Cardiac septum (tissue), 1 donor: ENCODE data around the gene MED29. TPM values are rescaled to one million over a fixed set of nuclear protein-coding genes. Genes with fewer than 3 reads are reported as not detected.
"Not testable (repeated sequence)": the region's sequence is repeated elsewhere in the genome, so short reads cannot be mapped to it uniquely, and the experiment has no call there.

Experiments used
- DNase-seq: peaks from one replicate; pipeline ENCODE4 v3.0.0-alpha.2; 2020; ENCODE audit warnings: low spot score
- intact Hi-C: fragments of 100-400 bp; cut with DNase I; formaldehyde crosslinking; loops from one replicate; pipeline ENCODE4 v1.14.0; 2022
- total RNA-seq: library from RNA; stranded (reverse); fragmentation: NEBNext Ultra II Directional; extraction: Animal tissue kit (Norgen Biotek cat#: 25700); gene quantifications from one replicate; pipeline ENCODE4 v1.2.1, GENCODE V29; 2021
- donor health status: DM: no; HTN: no; CAD: no.

The MED29 gene
- total RNA-seq, 1 donor from 2014 or later = 26.3 TPM

DNA sequence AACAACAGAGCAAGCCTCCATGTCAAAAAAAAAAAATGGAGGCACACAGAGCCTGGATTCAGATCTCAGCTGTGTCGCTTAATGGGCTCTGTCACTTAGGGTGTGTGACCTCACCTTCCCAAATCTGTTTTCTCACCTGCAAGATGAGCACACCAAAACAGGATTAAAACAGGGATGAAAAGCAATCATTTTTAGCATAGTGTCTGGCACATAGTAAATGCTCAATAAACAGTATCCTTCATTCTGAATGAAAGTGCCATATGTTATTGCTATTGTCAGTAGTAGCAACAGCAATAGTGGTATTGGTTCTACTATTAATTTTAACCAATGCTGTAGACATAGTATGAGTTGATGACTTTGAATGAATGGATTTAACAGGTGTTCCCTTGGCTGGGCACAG, 25.6 kb upstream of the MED29 start:
- DNase-seq = no peak
- intact Hi-C loops = no loop called here

DNA sequence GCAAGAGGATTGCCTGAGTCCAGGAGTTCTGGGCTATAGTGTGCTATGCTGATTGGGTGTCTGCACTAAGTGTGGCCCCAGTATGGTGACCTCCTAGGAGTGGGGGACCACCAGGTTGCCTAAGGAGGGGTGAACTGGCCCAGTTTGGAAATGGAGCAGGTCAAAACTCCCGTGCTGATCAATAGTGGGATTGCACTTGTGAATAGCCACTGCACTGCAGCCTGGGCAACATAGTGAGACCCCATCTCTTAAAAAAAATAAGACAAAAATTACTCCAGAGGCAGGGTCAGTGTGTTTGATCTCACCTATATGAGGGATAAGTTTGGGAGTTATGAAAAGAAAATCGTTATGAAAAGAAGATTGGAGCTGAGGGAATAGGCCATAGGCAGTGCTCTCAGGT, 22.0 kb upstream of the MED29 start:
- intact Hi-C loops = no loop called here
- no peak for DNase-seq

DNA sequence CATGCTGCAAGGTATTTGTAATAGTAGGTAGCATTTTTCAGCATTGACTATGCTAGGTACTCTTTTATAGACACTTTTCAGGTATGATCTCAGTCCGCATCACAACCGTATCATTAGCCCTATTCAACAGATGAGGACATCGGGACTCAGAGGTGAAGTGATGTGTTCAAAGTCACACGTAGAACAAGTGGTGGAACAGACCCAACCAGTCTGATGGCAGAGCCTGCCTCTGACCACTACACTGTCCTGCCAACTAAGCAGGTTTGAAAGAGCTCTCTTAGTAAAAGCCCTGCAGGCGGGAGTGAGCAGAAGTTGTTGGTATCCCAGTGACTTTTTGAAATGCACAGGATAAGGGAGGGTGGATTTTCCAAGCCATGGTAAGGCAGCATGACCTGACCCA, 20.4 kb upstream of the MED29 start:
- DNase-seq = no peak
- intact Hi-C loops = no loop called here

DNA sequence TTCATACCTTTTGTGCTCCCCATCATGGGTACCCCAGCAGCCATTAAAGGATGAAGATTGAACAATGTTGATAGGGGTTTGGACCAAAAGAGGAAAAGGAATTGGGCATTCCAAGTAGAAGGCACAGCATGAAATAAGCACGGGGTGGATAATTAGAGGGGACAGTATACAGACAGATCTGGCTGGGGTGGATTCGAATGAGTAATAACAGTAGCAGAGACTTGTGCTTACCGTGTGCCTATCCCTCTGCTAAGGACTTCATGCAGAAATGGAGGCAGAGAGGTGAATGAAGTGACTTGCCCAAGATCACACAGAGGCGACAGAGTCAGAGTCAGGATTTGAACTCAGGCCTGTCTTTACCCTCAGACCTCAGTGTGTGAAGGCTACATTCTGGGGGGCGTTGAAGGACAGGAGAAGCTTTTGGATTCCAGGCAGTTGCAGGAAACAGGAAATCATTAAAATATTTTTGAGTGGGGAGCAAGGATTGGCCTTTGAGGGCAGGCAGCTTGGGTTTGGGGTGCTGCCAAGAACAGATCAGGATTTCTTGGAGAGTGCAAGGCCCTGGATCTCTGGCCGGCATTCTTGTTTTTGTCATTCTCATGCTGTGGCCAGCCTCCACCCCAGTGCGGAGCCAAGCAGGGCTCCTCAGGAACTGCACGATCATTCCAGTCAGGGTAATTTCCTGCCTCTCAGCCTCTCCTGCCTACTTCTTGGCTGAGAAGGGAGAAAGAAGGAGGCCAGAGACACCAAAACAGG, 19.0 kb upstream of the MED29 start:
- intact Hi-C loops = loop anchor here (1.0 kb wide), 1 partner anchor 30 kb away; the partner anchor contains the start of gene SAMD4B
- DNase-seq = peak; percentile 80

DNA sequence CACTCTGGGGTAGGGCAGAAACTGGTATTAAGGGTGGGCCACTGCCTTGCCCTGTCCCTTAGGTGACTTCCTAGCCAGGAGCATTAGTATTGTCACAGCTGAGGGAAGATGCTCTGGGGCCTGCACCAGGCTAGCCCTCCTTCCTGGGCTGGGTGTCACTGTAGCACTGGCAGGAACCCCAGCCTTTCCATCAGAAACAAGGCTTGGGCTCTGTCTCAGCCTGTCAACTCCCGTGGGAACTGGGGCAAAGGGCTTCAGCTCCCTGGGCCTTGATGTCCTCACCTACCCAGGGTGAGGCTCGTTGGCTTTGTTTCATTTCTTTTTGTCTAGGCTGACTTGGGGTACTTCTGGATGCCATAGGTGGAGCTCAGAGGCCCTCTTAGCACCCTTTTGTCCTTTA, 18.2 kb upstream of the MED29 start:
- intact Hi-C loops = loop anchor here (1.0 kb wide), 1 partner anchor 31 kb away; the partner anchor contains the start of gene SAMD4B
- no peak for DNase-seq

DNA sequence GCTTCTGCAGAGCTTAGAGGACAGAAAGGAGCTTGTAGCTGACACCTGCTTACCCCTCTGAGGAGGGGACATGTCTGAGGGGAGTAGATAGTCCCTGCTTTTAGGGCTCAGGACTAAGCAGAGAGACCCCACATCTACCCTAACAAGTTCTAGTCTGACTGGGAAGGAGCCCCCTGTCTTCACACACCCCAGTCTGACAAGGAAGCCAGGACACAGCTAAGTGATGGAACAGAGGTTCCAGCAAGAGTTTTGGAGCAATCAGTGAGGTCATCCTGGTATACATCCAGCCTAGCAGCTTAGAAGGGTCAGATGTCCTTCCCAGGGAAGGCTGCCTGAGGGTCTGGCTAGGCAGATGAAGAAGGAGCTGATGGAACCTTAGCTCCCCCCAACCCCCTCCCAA, 15.2 kb upstream of the MED29 start:
- intact Hi-C loops = no loop called here
- DNase-seq = no peak

DNA sequence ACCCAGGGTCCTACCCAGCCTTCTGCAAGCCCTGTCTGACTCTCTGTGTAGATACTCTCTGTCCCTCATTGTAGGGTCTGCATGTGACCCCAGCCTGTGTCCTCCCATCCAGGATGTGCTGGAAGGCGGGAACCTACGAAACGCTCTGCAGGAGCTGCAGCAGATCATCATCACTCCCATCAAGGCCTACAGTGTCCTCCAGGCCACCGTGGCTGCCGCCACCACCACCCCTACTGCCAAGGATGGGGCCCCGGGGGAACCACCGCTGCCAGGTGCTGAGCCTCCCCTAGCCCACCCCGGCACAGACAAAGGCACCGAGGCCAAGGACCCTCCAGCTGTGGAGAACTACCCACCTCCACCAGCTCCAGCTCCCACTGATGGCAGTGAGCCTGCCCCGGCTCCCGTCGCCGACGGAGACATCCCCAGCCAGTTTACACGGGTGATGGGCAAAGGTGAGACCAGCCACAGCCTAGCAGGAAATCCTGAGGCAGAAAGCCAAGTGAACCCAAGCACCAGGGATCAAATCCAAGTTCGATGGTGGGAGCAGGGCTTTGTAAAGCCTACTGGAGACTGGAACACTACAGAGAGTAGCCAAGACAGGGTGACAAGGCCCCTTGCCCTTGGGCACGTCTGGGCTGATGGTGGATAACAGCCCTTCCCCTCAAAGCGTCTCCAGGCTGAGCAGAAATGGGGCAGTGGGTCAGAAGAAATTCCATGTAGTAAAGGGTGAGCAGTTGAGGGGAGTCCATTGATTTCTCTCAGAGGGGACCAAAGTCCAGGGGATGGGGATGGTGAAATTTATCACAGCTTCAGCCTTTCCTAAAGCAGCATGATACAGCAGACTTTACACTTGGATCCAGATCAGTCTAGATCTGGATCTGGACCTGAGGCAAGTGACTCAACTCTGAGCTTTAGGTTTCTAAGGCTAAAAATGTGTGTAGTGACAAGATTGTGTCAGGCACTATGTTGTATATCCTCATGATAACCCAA, 13.5 kb upstream of the MED29 start:
- no peak for DNase-seq
- intact Hi-C loops = no loop called here

DNA sequence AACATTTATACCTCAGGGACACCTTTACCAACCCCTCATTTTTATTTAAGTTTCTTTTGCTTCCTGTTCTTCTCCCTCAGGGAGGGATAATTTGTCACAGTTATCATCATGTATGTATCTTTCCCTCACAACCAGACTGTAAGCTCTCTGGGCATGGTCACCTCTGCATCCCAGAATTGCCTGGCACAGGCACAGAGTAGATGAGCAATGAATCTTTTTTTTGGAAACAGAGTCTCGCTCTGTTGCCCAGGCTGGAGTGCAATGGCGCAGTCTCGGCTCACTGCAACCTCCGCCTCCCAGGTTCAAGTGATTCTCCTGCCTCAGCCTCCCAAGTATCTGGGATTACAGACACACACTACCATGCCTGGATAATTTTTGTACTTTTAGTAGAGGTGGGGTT, 11.8 kb upstream of the MED29 start:
- DNase-seq, intact Hi-C loops: not testable (repeated sequence)

DNA sequence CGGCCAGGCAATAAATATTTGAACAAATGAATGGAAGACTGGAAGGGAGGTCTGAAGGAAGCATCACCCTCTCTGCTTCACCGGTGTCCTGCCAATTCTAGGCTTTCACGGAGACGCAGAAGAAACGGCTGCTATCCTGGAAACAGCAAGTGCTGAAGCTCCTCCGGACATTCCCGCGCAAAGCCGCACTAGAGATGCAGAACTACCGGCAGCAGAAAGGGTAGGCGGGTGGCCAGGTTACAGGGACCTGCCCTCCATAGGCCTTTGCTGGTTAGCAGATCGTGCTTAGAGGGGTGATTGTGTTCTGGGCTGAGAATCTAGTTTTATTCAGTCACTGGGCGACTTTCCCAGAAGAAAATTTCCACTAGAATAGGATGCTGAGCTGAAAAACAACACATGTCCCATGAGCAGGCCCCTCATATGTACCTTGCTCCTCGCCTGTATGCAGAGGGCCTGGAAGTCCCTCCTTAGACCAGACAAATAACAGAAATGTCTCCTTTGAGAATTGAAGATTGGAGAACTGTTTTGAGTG, 11.2 kb upstream of the MED29 start:
- intact Hi-C loops = no loop called here

DNA sequence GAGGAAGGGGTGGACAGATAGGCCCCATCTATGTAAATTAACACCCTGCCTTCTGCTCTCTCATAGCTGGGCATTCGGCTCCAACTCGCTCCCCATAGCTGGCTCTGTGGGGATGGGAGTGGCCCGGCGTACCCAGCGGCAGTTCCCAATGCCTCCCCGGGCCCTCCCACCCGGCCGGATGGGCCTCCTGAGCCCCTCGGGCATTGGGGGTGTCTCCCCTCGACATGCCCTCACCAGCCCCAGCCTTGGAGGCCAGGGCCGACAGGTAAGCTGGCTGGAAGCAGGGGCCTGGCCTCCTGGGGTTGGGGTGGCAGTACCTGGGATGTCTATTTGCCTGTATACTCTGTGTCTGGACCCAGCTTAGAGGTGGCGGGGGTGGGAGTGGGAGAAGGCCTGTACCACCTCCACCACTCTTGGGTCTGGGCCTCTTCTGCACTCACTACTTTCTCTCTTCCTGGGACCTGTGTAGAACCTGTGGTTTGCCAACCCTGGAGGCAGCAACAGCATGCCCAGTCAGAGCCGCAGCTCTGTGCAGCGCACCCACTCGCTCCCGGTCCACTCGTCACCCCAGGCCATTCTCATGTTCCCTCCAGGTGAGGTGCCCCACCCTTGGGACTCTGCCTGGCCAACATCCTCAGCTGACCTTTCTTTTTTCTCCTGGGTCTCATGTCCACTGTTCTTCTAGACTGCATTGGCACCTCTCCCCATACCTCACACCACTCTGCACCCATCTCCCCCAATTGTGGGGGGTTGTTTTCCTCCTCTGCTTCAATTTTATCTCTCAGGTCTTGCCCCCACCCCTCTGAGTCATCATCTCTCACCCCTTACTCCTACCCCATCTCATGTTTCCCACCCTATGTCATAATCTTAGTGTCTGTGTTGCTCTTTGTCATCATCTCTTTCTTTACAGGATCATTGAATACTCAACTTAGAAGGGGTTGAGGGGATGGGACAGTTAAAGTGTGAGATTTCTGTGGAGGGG, 10.4 kb upstream of the MED29 start:
- no peak for DNase-seq
- intact Hi-C loops = no loop called here

More for the DNA sequence above, 11.2 kb upstream of the MED29 start:
- DNase-seq = no peak

DNA sequence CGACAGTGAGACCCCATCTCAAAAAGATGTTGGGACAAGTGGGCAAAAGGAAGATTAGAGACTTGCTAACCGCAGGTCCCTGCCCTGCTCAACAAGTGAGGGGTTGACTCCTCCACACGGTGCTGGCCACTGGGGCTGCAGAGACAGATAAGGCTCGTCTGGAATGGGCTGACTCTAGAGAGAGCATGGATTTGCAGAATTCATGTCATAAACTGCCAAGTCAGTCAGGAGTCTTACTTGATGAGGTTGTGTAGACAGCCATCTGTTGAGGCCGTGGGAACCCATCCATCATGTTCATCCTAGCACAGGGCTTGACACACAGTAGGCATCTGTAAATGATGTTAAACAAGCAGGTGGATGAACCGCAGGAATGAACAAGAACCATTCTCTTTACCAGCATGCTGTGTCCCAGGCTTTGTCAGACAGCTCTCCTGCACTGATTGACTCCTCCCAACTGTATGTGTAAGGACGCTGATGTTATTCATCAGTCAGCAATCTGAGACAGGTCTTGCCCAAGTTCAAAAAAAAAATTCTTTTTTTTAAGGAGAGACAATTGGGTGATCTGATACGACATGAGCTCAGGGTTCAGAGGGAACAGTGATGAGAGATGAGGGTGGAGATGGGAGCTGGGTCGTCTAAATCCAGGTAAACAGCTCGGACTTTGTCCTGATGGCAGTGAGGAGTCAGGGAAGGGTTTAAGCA, 9.1 kb upstream of the MED29 start:
- intact Hi-C loops = no loop called here

DNA sequence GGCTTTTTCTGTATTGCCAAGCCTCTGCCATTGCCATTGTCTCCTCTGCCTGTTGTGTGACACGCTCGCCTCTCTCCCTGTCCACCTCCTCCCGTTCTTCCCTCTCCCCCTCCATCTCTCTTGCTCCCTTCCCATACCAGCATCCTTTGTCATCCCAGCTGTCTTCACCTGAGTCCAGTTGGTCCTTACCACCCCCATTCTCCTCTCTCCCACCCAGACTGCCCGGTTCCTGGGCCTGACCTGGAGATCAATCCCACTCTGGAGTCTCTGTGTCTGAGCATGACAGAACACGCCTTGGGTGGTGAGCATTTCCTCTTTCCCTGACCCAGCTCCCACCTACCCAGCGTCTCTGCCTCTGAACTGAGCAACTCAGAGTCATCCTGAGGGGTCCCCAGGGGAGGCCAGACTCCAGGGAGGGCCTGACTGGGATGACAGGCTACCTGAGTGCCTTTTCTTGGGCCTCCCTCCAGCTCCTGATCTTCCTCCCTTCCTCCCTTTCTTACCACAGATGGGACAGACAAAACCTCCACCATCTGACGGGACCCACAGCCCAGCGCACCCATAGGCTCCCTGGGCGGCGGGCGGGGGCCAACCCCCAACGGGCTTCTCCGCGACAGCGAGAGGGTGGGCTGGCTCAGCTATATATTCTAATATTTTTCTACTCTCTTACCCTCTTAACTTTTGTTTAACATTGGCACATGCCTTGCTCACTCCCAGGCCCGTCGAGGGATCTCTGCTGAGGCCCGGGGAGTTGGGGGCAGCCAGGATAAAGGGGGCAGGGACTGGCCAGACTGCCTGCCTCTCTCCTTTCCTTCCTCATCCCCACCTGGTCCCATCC, 8.0 kb upstream of the MED29 start:
- DNase-seq = no peak
- intact Hi-C loops = no loop called here

More for the DNA sequence above, 9.1 kb upstream of the MED29 start:
- DNase-seq = no peak

DNA sequence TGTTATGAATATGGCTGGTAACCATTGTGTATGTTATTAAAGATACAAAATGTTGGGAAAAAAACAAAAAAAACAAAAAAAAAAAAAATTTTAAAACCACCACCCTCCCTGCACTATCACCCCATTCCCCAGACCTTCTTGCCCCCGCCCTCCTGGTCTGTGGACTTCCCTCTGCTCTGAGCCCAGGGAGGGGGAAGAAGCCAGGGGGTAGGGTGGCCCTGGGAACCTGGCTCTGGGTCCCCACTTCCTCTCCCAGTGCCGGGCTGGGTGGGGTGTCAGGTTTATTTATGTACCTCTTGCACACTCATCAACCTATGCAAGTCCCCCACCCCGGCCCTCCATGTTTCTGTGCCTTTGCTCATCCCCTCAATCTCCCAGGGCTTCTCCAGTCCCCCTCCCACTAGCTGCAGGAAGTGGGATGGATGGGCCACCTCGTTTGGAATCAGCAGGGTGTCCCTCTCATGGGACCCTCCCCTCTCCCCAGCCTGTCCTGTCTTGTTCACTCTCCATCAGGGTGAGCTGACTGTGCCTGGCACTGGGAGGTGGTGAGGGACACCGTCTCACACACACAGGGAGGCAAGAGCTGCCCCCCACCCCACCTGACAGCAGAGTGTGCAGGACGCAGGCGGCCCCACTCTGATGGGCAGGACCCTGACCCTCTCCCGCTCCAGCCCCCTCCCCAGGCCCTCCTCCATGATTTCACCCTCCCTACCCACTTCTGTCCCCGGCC, 6.2 kb upstream of the MED29 start:
- intact Hi-C loops = no loop called here

DNA sequence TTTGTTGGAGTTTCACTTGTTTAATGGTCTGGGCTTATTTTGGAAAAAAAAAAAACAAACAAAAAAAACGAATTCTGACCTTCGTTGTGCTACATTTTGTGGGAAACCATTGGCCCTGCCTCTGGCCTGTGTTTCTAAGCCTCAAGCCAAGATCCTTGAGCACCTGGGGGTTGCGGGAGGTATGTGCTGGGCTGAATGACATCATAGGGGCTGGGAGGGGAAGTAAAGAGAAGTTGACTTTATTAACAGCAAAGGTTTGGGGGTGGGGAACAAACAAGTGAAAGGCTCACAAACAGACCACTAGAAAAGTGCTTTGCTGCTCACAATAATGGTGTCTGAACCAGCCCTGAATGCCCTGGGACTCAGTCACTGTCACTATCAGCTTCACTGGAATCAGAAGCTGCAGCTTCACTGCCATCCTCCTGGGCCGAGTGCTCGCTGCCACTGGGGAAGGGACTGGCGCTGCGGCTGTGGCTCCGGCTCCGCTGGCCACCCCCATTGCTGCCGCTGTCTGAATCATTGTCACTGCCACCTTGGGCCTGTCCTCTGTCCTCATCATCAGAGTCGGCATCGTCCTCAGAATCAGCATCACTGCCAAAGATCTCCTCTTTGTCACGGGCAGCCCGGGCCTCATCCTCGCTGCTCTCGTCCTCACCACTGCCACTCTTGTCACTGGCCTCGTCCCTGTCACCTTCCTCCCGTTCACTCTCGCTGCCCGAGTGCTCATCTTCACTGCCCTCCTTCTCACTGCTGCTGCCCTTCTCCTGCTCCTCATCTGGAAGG, 5.4 kb upstream of the MED29 start:
- DNase-seq = no peak
- intact Hi-C loops = no loop called here

More for the DNA sequence above, 6.2 kb upstream of the MED29 start:
- no peak for DNase-seq

DNA sequence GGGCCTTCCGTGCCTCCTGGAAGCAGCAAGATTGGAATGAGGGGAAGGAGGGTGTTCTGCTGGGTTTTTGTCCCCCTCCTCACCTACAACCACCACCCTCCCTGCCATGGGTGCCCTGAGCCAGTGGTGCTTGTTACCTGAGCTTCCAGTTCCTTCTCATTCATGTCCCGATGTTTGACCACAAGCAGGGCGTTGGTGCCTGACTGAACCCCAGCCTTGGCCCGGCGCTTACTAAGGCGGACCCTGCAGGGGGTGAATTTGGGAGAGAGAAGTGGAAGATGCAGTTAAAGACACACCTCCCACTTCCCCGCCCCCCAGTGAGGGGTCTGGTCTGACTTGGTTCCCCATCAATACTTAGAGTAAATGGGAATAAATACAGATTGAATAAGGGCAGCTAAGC, 4.6 kb upstream of the MED29 start:
- no peak for DNase-seq
- intact Hi-C loops = no loop called here

DNA sequence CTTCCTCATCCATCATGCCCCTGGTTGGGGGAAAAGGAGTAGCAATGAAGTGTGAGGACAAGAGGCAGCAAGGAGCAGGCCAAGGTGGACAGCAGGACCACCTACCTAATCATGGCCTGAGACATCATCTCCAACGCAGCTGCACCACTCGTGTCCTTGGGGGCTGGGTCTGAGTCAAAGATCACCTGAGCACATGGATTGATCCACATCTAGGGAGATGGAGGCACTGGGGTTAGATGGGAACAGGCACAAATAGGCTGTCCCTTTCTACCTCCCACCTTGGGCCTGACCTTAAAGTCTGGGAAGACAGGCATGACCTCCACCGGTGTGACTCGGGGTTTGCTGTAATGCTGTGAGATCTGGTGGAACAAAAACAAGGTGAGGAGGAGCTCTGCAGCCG, 2.5 kb upstream of the MED29 start:
- no peak for DNase-seq
- intact Hi-C loops = no loop called here
